GM13976 (cell line): ENCODE results near the gene MYBBP1A.

Experiments
- DNase-seq: peaks from one replicate; pipeline ENCODE4 v3.0.0; 2012; ENCODE audit warnings: low spot score
- CTCF ChIP-seq: IDR thresholded peaks from 2 replicates; pipeline ENCODE4 v1.5.1; 2012; ENCODE audit warnings: borderline replicate concordance, mild to moderate bottlenecking; ENCODE audit not compliant: insufficient read depth; ENCODE audit errors: extremely low read depth, missing control alignments, control extremely low read depth
- in situ Hi-C: fragments of 300-500 bp; cut with MboI; formaldehyde crosslinking; loops from one replicate; pipeline ENCODE4 v1.12.0; 2022; ENCODE audit warnings: low sequenced_read_pairs, mixed read lengths, inconsistent platforms; ENCODE audit not compliant: unreplicated experiment

MYBBP1A gene

GRCh38 chr17:4541328-4542002, 13.7 kb downstream of the MYBBP1A start:
- DNase-seq, result no peak
- no peak for TF ChIP-seq CTCF
- in situ Hi-C loops, result no loop called here

GRCh38 chr17:4540687-4541327, 14.4 kb downstream of the MYBBP1A start:
- no peak for TF ChIP-seq CTCF
- no peak for DNase-seq
- in situ Hi-C loops, result no loop called here

- in situ Hi-C loops, result no loop called here
- DNase-seq, result no peak
- no peak for TF ChIP-seq CTCF
Measured at GRCh38 chr17:4540224-4540651, 14.9 kb downstream of the MYBBP1A start.

GRCh38 chr17:4539576-4540223, 15.5 kb downstream of the MYBBP1A start:
- in situ Hi-C loops, result no loop called here
- DNase-seq, result no peak
- no peak for TF ChIP-seq CTCF

- TF ChIP-seq CTCF, result no peak
- in situ Hi-C loops, result no loop called here
- DNase-seq, result no peak
Measured at GRCh38 chr17:4539025-4539424, 16.2 kb downstream of the MYBBP1A start.

GRCh38 chr17:4538236-4539002, 16.8 kb downstream of the MYBBP1A start:
- in situ Hi-C loops, result no loop called here
- no peak for DNase-seq
- no peak for TF ChIP-seq CTCF
